Stimulated activated CD8-positive, alpha-beta memory T cell treated with anti-CD3 and anti-CD28 coated beads, Interleukin-15, amount 100 ng/mL, for 4 hours (primary cell): ENCODE data around the gene GRAMD2B.
"Not testable (repeated sequence)": the region's sequence is repeated elsewhere in the genome, so short reads cannot be mapped to it uniquely, and the experiment has no call there.

Experiments used
- DNase-seq, 2 donors: peaks; one replicate each; pipeline ENCODE4 v3.0.0-alpha.2; 2020; ENCODE audit warnings: low read depth in 2 of 2

Gene GRAMD2B

DNA sequence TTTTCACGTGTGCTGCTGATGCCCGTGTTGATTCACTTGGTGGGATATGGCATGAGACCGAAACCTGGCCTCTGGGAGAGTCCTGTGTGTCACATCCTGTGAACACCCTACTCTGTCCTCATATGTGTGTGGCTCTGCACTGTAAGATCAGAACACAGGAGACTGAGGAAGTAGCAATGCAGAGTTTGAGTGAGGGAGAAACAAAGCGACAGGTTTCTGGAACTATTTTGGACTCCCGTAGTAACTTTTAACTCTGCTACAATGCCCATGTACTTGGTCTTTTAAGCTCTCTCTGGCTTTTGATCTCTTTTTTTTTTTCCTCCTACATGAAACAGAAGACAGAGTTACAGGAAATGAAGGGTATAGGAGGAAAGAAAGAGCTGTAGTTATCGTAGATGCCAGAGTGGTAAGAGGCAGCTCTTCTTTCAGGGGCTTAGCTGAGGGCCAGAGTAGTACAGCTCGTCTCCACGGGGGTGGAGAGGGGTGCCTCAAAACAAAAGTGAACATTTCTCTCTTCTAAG is 26.6 kb downstream of the GRAMD2B start:
- DNase-seq: peak; percentile 23 to 42

DNA sequence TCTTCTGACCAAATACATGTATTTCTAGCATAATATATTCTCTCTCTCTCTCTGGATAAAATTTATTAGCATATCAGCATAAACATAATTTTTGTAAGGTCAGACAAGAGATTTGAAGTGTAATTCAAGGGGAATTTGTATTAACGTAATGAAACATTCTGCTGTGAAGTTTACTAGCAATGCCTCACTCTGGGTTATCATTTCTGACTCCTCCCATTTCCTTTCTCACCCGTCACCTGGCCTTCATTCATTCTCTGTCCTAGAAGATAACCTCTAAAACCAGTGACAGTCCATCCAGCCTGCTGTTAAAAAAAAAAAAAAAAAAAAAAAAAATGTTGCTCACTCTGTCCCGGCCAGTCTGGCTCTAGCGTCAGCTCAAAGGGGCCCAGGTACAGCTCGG is 27.1 kb downstream of the GRAMD2B start:
- DNase-seq: no peak

DNA sequence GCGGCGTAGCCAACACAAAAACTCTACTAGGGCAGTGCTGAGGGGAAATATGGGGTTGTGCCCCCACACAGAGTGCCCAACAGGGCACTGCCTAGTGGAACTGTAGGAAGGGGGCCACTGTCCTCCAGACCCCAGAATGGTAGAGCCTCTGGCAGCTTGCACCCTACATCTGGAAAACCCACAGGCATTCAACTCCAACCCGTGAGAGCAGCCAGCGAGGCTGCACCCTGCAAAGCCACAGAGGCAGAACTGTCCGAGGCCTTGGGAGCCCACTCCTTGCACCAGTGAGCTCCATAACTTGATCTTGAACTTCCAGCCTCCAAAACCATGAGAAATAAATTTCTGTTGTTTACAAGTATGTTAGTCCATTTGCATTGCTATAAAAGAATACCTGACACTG is 27.7 kb downstream of the GRAMD2B start:
- DNase-seq: no peak

DNA sequence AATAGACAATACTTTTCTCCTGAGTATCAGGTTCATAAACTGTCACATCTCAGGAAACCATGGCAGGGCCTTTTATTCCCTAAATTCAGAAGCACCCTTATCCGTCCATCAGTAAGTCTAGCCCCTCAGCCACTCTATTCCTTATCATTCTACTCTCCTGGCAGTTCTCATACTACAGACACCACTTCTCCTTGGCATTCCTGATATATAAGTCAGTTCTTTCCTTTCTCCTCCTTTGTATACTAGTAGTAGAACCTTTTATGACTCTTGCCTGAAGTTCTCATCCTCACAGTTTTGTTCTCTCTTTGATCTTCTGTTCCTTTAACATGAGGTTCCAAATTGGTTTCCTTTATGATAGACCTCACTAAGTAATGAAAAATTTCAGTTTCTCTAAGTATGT is 29.3 kb downstream of the GRAMD2B start:
- no peak for DNase-seq

DNA sequence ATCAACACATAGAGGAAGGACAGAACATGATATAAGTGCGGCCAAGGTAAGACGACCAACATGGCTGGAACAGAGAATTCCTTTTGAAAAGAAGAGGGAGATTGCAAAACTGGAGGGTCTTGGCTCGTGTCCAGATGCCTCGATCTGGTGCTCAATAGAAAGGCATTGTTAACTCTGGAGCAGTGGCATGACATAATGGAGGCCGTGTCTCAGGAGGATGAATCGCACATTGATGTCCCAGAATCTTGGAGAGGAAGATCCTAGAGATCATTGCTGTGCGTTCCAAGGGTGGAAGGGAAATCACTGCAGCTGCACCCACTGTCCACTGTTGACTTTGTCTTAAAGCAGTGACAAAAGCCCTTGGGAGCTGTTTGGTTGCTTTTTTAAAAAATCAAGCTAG is 30.9 kb downstream of the GRAMD2B start:
- DNase-seq: no peak

DNA sequence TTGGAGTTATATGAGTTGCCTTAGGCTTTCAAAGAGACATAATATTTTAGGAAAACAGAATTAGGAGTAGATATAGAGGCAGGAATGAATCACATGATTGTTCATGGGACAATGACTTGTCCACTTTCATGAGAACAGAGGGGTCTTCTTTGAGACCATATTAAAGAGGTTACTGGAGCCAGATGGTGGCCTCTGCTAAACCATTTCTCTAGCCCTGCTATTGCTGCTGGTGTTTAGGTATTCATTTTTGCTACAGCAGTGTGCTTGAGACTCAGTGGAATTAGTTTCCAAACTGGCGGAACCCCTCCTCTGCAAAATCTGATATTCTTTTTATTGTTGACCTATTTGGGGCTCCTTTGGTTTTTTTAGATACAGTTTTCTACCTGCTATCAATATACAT is 31.3 kb downstream of the GRAMD2B start:
- no peak for DNase-seq

DNA sequence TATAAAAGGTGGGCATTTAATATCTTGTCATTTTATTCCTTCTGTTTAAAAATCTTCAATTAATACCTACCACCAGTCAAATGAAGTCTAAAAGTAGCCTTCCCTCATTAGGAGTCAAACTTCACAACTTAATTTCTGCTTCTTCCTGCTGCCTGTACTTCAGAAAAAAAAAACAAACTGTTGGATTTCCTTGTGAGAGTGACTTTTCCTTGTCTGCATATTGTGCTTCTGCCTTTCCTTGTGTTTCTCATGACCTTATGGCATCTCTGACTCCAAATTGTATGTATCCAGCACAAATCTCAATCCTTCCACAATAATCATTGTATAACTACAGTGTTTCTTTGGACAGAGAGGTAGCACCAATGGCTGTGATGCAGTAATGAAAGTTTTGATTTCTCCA is 32.1 kb downstream of the GRAMD2B start:
- DNase-seq: no peak

DNA sequence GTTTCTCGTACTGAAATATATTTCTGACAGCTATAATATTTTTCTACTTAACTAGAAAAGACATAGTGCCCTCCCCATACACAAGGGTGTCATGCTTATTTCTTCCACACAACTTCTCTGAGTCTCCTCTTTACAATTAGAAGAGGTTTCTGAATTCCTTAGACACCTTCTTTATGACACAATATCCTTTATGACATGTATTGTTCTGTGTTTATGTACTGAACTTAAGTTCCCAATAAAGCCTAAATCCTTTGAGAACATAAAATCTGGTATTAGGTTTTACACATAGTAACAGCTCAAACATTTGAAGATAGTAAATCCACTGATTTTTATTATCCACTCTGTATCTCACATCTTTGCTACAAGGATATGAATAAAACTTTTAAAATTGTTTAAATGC is 32.5 kb downstream of the GRAMD2B start:
- no peak for DNase-seq

DNA sequence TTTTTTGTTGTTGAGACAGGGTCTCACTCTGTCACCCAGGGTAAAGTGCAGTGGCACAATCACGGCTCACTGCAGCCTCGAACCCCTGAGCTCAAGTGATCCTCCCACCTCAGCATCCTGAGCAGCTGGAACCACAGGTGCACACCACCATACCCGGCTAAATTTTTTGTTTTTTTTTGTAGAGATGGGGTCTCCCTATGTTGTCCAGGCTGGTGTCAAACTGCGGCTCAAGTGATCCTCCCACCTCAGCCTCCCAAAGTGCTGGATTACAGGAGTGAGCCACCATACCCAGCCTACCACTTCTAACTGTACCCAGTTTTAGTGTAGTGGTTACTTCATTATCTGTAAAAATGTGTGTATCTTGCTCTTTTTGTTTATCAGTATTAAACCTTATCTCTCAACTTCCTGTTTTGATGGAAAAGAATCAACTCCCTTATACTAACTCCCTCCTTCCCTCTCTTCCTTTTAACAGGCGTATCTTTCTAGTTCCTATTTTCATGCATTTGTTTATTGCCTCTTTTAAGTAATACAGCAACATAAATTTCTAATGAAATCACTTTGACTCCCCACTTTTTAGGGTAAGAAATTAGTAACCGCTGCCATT is 33.1 kb downstream of the GRAMD2B start:
- DNase-seq: no peak

DNA sequence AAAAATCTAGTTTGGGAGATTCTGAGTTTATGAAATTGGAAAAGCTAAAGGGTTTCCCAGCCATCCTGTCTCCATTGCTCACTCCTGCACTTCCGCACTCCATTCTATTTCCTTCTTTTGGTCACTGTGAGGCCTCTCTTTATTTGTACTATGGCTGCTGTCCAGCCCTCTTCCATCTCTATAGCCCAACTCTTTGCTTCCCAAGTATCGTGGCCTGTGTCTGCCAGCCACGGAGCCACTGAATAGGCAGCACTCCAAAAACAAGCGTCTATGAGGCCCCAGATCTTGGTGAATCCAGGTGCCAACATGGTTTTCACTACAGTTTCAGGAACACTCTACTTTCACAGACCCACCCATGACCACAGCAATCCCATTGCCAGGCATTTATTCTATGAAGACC is 37.2 kb downstream of the GRAMD2B start:
- no peak for DNase-seq

DNA sequence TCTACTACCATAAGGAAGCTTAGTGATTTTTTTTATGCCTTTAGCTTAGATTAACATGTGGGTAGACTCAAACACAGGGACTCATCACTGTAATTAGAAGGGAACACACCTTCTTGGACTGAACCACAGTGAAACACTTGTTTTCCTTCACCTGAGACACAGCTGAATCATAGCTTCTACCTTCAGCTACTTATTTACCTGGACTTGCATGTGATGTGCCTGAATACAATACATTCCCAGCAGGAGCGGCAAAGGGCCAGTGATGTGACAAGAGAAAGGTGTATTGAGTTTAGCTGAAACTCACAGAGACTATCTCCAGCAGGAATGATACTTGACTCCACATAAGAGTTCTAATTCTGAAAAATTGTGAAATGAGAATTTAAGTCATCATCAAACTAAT is 37.8 kb downstream of the GRAMD2B start:
- DNase-seq: no peak

DNA sequence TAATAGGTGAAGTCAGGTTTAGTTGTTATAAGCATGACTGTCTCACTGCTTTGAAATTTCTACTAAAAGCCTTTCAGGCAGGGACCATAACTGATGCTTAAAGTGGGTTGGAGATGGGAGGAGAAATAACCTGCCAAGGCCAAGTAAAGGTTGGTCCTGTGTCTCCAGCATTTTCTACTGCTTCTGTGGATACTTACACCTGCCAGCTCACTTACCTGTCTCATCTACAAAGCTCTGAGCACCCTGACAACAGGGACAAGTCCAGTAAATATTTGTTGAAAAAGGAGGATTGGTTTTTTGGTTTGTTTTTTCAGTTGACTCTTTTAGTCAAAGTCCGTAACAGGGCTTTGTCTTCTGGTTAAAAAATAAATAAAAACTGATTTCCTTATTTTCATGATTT is 38.6 kb downstream of the GRAMD2B start:
- no peak for DNase-seq

DNA sequence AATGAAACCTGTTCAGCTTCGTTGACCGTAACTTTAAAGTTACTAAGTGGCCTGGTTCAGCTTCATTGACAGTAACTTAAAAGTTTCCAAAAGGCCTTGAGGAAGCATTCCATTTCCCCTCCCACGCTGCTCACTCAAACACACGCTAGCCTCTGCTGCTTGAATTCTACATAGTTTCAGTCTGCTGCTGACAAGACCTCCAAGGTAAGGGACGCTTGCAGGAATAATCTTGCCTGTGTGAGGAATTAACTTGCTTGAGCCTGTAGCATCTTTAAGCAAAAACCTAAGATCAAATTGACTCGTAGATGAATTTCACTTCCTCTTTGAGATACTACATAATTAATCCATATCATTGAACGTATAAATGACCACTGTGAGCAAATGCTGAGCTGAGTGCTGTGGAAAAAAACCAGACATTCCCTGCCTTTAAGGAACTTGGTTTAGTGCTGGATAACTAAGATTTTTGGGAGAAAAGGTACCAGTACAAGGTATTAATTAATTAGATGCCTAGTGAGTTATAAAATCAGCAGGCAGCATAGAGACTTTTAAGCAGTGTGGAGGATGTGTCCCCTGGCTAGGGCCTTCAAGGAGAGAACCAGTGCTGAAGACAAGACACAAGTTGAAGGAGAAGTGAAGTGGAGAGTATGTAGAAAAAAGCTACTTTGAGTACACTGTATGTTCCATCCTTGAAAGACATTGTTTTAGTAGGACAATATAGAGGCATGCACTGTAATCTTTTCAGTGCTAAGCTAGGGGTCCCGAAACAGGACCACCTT is 39.2 kb downstream of the GRAMD2B start:
- no peak for DNase-seq

DNA sequence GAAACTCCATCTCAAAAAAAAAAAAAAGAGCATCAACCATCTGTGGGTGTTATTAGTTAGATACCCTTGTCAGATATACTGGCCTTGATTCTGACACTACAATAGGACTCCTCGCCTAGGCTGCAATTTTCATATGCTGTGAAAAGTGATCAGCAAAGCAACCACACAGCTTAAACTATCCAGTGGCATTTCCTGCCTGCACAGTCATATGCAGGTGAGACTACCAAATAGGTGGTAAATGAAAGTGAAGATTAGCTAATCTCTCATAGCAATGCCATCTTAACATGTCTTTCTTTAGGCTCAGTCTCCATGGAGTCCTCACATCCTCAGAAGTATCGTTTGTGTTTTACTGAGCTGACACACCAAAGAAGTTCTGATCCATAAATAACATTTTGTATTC is 40.8 kb downstream of the GRAMD2B start:
- no peak for DNase-seq

DNA sequence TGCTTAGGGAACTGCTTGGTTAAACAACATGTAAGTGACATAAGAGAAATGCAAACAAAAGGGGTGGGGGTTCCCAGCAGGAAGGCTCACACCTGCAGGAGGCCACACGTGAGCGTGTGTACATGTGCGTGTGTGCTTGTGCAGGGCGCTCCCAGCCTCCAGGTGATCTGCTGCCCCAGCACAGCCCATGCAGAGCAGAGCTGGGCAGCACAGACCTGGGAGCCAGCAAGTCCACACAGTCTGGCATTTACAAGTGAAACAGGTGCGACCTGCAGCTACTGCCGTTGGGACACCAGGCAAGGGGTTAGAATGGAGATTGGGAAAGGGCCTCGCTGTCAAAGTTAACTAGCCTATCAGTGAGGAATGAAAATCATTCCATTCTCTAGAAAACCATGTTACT is 41.8 kb downstream of the GRAMD2B start:
- no peak for DNase-seq

DNA sequence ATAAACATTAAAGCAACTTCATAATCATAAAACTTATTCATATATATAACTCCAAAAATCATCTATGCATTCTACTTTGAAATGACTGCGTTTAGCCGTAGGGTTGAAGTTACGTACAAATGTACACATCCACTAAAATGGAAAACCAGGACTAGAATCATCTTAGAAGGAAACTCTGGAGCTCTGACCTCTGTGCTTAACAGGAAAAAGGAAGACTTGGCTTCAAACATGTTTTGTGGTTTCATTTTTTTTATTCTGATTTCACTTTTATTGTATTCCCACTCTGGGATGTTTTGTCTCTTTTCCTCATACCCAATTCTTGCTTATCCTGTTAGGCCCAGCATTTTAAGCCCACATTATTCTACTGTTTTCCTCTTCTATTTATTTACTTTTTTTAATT is 44.9 kb downstream of the GRAMD2B start:
- DNase-seq: no peak

DNA sequence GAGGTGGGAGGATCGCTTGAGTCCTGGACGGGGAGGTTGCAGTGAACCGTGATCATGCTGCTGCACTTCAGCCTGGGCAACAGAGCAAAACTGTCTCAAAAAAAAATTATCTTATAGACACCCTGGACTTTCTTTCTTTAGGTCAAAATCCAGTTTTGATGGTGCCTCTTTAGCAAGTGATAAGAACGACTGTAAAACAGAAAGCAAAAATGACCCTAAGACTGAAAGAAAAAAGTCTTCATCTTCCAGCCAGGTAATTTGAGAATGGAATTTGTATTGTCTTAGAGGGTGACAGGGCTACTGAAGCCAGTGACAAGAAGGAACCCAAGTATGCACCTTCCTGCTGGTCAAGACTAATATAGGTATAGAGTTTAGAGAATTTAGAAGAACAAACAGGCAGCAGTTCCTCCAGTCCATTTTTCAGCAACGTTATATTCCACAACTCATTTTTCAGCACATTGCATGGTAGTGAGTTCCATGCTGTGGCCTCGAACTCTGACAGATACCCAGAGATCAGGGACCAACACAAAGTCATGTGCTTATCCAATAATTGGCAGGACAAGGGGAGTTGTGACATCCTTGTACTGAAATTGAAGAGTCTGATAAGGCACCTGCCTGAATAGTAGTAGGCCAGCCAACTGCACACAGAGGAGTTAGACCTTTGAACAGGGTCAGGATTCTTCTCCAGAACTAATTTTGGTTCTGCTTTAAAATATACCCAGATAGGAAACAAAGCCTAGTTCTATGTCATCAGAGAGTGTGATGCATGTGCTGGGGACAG is 46.5 kb downstream of the GRAMD2B start:
- no peak for DNase-seq

DNA sequence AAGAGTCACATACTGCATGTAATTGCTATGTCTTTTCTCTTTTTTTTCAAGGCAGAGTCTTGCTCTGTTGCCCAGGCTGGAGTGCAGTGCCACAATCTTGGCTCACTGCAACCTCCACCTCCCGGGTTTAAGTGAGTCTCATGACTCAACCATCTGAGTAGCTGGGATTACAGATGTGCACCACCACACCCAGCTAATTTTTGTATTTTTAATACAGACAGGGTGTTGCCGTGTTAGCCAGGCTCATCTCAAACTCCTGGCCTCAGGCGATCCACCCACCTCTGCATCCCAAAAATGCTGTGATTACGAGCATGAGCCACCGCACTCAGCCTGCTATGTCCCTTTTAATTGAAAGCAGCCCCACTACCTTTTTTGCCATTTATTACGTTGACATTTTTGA is 47.3 kb downstream of the GRAMD2B start:
- DNase-seq: not testable (repeated sequence)

DNA sequence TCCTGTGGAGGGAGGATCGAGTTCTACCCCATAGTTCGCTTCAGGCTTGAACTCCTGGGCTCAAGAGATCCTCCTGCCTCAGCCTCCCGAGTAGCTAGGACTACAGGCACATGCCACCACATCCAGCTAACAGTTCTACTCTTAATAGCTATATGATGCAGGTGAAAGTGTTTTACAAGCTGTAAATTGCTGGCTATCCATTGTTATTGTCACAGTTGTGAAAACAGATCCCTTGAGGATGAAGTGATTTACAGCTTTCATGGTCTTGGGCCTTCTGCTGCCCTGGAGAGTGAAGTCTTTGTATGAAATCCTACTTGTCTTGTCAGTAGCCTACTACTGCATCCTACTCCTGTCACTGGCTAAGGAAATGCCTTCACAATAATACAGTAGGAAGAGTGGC is 48.0 kb downstream of the GRAMD2B start:
- no peak for DNase-seq

DNA sequence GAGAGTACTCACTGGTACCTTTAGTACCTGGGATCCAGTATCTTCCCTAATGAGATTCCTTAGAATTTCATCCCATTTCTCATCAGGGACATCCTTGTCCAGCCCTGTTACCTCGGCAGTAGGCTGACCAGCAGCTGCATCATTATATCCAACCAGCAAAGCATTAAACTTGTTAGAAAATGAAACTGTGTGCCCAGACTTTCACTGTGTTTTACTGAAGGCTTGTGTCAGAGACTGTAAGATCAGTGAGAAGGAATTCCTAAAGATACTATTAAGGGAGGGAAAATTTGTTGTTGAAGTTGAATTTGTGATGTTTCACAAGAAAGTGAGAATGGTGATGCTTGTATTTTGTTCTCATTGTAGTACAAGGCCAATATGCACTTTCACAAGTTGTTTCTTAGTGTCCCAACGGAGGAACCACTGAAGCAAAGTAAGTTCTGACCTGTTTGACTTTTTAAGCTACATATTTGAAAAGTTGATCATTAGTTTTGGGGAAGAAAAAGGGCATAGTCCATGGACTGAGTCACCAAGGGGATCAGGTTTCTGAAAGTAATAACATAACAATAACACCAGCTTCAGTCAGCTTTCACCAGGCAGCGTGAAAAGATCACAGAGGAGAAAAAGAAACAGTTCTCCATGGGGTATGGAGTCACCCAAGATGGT is 48.8 kb downstream of the GRAMD2B start:
- no peak for DNase-seq

DNA sequence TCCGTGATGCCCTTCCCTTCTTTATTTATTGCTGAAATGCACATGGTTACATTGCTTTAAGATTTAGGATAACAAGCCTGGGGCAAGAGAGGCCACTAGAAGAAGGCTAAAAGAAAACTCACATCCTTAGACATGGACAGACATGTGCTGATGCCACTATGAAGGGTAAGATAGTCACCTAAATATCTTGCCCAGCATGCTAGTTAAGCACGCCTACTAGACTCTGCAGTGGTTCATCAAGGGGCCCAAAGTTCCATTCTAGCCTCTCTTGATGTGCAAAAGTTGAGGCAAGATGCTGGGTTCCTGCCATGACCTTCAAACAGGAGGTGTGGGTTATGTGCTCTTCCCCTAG is 49.3 kb downstream of the GRAMD2B start:
- no peak for DNase-seq
